Central memory CD8-positive, alpha-beta T cell (primary cell): ENCODE results near the gene QPCT.
"Not testable (repeated sequence)": the region's sequence is repeated elsewhere in the genome, so short reads cannot be mapped to it uniquely, and the experiment has no call there.

ENCODE experiments used
- ATAC-seq: fragments of 150-1000 bp; cut with Tn5 transposase; replicated peaks from 2 replicates; pipeline ENCODE4 v1.10.0; 2022; ENCODE audit warnings: mild to moderate bottlenecking, moderate FRiP score, moderate number of reproducible peaks; ENCODE audit not compliant: poor library complexity, severe bottlenecking; ENCODE audit errors: extremely low read depth
- DNase-seq, 2 donors: peaks; one replicate each; pipeline ENCODE4 v3.0.0; 2021; ENCODE audit warnings: low spot score in 2 of 2
- H3K27ac Mint-ChIP-seq: one replicate; pipeline ENCODE4 v1.8.0; 2022; ENCODE audit warnings: low read depth, mild to moderate bottlenecking, moderate library complexity, mixed read lengths
- H3K27me3 Mint-ChIP-seq: one replicate; pipeline ENCODE4 v1.8.0; 2022; ENCODE audit warnings: mixed read lengths
- H3K36me3 Mint-ChIP-seq: one replicate; pipeline ENCODE4 v1.8.0; 2022; ENCODE audit warnings: mild to moderate bottlenecking, moderate library complexity, mixed read lengths; ENCODE audit not compliant: insufficient read depth
- H3K4me1 Mint-ChIP-seq: one replicate; pipeline ENCODE4 v1.8.0; 2022; ENCODE audit warnings: mixed read lengths
- H3K4me3 Mint-ChIP-seq: one replicate; pipeline ENCODE4 v1.8.0; 2022; ENCODE audit warnings: mild to moderate bottlenecking, moderate library complexity, mixed read lengths
- H3K9me3 Mint-ChIP-seq: one replicate; pipeline ENCODE4 v1.8.0; 2022; ENCODE audit warnings: mixed read lengths

QPCT gene

DNA sequence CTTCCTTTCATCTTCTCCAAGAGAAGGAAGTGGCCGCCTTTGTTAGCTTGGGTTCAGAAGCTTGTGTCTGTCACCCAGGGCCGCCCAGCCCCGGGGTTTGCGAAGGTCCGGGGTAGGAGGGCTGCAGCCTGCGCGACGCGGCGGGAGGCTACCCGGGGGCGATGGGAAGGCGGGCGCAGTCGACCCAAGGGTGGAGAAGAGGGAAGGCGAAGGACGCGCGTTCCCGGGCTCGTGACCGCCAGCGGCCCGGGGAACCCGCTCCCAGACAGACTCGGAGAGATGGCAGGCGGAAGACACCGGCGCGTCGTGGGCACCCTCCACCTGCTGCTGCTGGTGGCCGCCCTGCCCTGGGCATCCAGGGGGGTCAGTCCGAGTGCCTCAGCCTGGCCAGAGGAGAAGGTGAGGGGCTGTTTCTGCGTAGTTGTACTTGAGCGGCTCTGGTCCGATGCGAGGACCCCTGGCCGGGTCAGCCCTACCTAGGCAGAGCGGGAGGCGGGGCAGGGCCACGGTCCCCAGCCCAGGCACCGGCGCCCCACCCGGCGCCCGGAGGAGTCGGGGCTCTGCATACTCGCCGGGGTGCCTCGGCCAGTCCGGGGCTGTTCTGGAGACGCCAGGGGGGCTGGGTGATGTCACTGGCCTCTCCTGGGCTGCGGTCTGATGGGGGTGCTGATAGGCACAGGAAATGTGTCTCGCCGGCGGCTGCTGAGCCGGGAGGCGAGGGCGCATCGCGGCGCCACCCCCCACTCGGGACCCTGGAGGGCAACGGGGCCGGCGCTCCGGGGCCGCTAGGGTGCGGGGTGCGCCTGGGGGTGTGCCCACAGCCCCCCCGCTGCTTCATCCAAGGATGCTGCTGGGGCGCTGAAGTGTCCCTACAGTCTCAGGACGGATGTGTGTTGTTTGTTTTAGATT, at the start of gene QPCT:
QPCT (plus strand) TSS at position 178 of the 909 bp plus-strand sequence; CDS start at position 280, 102 bp downstream.
- ATAC-seq: peak; percentile 89
- DNase-seq: peak; percentile 39 to 67
- H3K27me3 Mint-ChIP-seq: no peaks in the 10 kb centered on the region

GRCh38 chr2:37294858-37295257, 49.6 kb upstream of the QPCT start:
- H3K27me3 Mint-ChIP-seq, ATAC-seq, DNase-seq, H3K4me3 Mint-ChIP-seq, H3K9me3 Mint-ChIP-seq: not testable (repeated sequence)
- H3K27ac Mint-ChIP-seq: peak overlapping the region; percentile 0
- peaks cover 13% of the 10 kb centered on the region for H3K4me1 Mint-ChIP-seq
- H3K36me3 Mint-ChIP-seq: peaks cover 12% of the 10 kb centered on the region

More for the DNA sequence above, at the start of gene QPCT:
- Mint-ChIP-seq H3K4me3 (peak within 1 kb of the TSS; percentile 80), H3K36me3 (peaks cover 1% of the 10 kb centered on the region), H3K4me1 (peaks cover 6% of the 10 kb centered on the region), H3K27ac (peak within 1 kb of the TSS; percentile 83), H3K9me3 (no peaks in the 10 kb centered on the region)

- Mint-ChIP-seq H3K36me3 (peaks cover 9% of the 10 kb centered on the region), H3K27ac (peak overlapping the region; percentile 0), H3K4me3 (no peak overlapping the region), H3K4me1 (peaks cover 13% of the 10 kb centered on the region), H3K27me3 (no peaks in the 10 kb centered on the region), H3K9me3 (no peaks in the 10 kb centered on the region)
- ATAC-seq: no peak
- no peak for DNase-seq
These were observed 48.9 kb upstream of the QPCT start for GRCh38 chr2:37295469-37296073.

- peaks cover 14% of the 10 kb centered on the region for H3K4me1 Mint-ChIP-seq
These were observed 46.8 kb upstream of the QPCT start for GRCh38 chr2:37297632-37298031.

GRCh38 chr2:37300146-37300545, 44.3 kb upstream of the QPCT start:
- Mint-ChIP-seq H3K9me3 (no peaks in the 10 kb centered on the region), H3K4me3 (no peak overlapping the region), H3K4me1 (peaks cover 14% of the 10 kb centered on the region), H3K27ac (no peak overlapping the region), H3K27me3 (no peaks in the 10 kb centered on the region), H3K36me3 (no peaks in the 10 kb centered on the region)
- DNase-seq: no peak
- no peak for ATAC-seq

More at GRCh38 chr2:37297632-37298031, 46.8 kb upstream of the QPCT start:
- no peak overlapping the region for H3K4me3 Mint-ChIP-seq
- no peak overlapping the region for H3K27ac Mint-ChIP-seq
- DNase-seq (no peak), ATAC-seq (no peak)
- H3K27me3 Mint-ChIP-seq: no peaks in the 10 kb centered on the region
- no peaks in the 10 kb centered on the region for H3K9me3 Mint-ChIP-seq
- H3K36me3 Mint-ChIP-seq: no peaks in the 10 kb centered on the region

DNA sequence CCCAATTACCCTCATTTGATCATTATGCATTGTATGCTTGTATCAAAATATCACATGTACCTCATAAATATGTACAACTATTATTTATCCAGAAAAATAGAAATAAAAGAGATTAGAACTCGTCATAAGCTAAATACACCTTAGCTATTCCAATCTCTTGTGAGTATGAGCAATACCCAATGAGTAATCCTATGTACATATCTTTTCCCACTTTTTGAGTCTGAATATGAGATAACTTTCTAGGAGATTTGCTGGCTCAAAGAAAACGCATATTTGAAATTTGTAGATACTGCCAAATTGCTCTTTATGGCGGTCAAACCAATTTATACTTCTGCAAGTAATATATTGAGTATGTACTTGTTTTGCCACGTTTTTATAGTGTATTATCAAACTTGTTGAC, 43.9 kb upstream of the QPCT start:
- Mint-ChIP-seq H3K27ac (no peak overlapping the region), H3K36me3 (no peaks in the 10 kb centered on the region), H3K9me3 (no peaks in the 10 kb centered on the region), H3K27me3 (no peaks in the 10 kb centered on the region), H3K4me1 (peaks cover 14% of the 10 kb centered on the region), H3K4me3 (no peak overlapping the region)
- no peak for DNase-seq
- ATAC-seq: no peak

DNA sequence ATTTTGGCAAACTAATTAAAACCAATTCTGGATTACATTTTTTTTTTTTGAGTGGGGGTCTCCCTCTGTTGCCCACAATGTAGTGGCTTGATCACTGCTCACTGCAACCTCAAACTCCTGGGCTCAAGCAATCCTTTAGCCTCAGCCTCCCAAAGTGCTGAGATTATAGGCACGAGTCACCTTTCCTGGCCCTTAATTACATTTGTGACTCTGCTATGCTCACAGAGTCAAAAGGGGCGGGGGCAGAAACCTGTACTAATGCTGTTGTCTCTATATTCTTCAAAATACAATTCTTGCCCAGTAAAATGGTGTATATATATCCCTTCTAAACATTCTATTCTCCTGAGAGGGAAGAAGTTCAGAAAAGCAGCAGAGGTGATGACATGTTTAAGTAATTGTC, 43.0 kb upstream of the QPCT start:
- H3K4me1 Mint-ChIP-seq: peaks cover 20% of the 10 kb centered on the region
- no peaks in the 10 kb centered on the region for H3K9me3 Mint-ChIP-seq
- H3K27me3 Mint-ChIP-seq: no peaks in the 10 kb centered on the region
- no peak overlapping the region for H3K27ac Mint-ChIP-seq
- H3K36me3 Mint-ChIP-seq: no peaks in the 10 kb centered on the region
- no peak for ATAC-seq
- no peak overlapping the region for H3K4me3 Mint-ChIP-seq
- DNase-seq: no peak

- Mint-ChIP-seq H3K36me3 (no peaks in the 10 kb centered on the region), H3K9me3 (no peaks in the 10 kb centered on the region), H3K4me3 (no peak overlapping the region), H3K27ac (no peak overlapping the region), H3K27me3 (no peaks in the 10 kb centered on the region), H3K4me1 (peaks cover 22% of the 10 kb centered on the region)
- no peak for ATAC-seq
- no peak for DNase-seq
These were observed 41.7 kb upstream of the QPCT start for GRCh38 chr2:37302701-37303252.

- Mint-ChIP-seq H3K4me3 (no peak overlapping the region), H3K27me3 (no peaks in the 10 kb centered on the region), H3K4me1 (peaks cover 26% of the 10 kb centered on the region), H3K27ac (no peak overlapping the region), H3K36me3 (no peaks in the 10 kb centered on the region), H3K9me3 (no peaks in the 10 kb centered on the region)
- no peak for DNase-seq
- ATAC-seq: no peak
These were observed 38.4 kb upstream of the QPCT start for GRCh38 chr2:37306024-37306423.

- H3K27ac Mint-ChIP-seq: no peak overlapping the region
- no peaks in the 10 kb centered on the region for H3K9me3 Mint-ChIP-seq
- H3K36me3 Mint-ChIP-seq: no peaks in the 10 kb centered on the region
- no peaks in the 10 kb centered on the region for H3K27me3 Mint-ChIP-seq
- H3K4me3 Mint-ChIP-seq: no peak overlapping the region
- DNase-seq: no peak
- ATAC-seq: no peak
- H3K4me1 Mint-ChIP-seq: peaks cover 23% of the 10 kb centered on the region
These were observed 36.9 kb upstream of the QPCT start for GRCh38 chr2:37307500-37307899.

GRCh38 chr2:37315364-37315763, 29.1 kb upstream of the QPCT start:
- ATAC-seq (no peak), DNase-seq (no peak)
- Mint-ChIP-seq H3K36me3 (peaks cover 1% of the 10 kb centered on the region), H3K4me3 (no peak overlapping the region), H3K4me1 (peaks cover 48% of the 10 kb centered on the region), H3K9me3 (no peaks in the 10 kb centered on the region), H3K27me3 (no peaks in the 10 kb centered on the region), H3K27ac (no peak overlapping the region)

DNA sequence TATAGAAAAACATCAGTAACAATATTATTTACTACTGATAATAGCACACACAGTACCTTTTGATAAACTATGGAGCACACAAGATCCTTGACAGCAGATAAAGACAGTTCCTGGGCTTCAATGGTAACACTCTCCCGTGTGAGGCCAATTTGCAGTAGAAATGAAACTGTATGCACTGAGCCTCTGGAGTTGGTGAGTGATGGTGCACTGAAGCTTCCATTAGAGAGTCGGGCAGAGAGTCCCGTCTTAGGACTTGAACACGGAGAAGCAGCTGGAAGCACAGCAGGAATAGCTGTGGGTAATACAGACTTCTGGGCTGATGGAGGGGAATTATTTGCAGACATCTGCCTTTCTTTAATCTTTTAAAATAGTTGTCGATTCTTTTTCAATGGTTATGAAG, 28.2 kb upstream of the QPCT start:
- no peaks in the 10 kb centered on the region for H3K9me3 Mint-ChIP-seq
- H3K27me3 Mint-ChIP-seq: no peaks in the 10 kb centered on the region
- peaks cover 42% of the 10 kb centered on the region for H3K4me1 Mint-ChIP-seq
- H3K36me3 Mint-ChIP-seq: peaks cover 1% of the 10 kb centered on the region
- no peak overlapping the region for H3K4me3 Mint-ChIP-seq
- ATAC-seq (no peak), DNase-seq (no peak)
- H3K27ac Mint-ChIP-seq: no peak overlapping the region

GRCh38 chr2:37317746-37318145, 26.7 kb upstream of the QPCT start:
- H3K27ac Mint-ChIP-seq: no peak overlapping the region
- DNase-seq (no peak), ATAC-seq (no peak)
- H3K36me3 Mint-ChIP-seq: peaks cover 1% of the 10 kb centered on the region
- H3K4me3 Mint-ChIP-seq: no peak overlapping the region
- H3K27me3 Mint-ChIP-seq: no peaks in the 10 kb centered on the region
- H3K9me3 Mint-ChIP-seq: no peaks in the 10 kb centered on the region
- peaks cover 46% of the 10 kb centered on the region for H3K4me1 Mint-ChIP-seq
